BE2C (cell line): Measurements from ENCODE around the gene RASGRF1.

Experiments used
- DNase-seq: peaks from one replicate; pipeline ENCODE4 v3.0.0-alpha.2; 2020
- H3K27me3 ChIP-seq: fragments of 250-450 bp; sonication (Bioruptor Pico); 2 replicates; pipeline ENCODE4 v1.5.1; 2020; ENCODE audit warnings: mild to moderate bottlenecking
- H3K36me3 ChIP-seq: fragments of 250-450 bp; sonication (Bioruptor Pico); 2 replicates; pipeline ENCODE4 v1.5.1; 2020; ENCODE audit warnings: mild to moderate bottlenecking
- H3K4me1 ChIP-seq: fragments of 250-450 bp; sonication (Bioruptor Pico); 2 replicates; pipeline ENCODE4 v1.5.1; 2020
- H3K4me3 ChIP-seq: 2 replicates; pipeline ENCODE4 v1.5.1; 2011; ENCODE audit warnings: low read depth, low read length
- H3K9me3 ChIP-seq: fragments of 250-450 bp; sonication (Bioruptor Pico); 2 replicates; pipeline ENCODE4 v1.5.1; 2020
- CTCF ChIP-seq: IDR thresholded peaks from 2 replicates; pipeline ENCODE4 v1.5.1; 2012; ENCODE audit warnings: mild to moderate bottlenecking, low read depth, low read length

RASGRF1 gene

GRCh38 chr15:78993931-78994530 is 96.5 kb downstream of the RASGRF1 start:
- H3K36me3 ChIP-seq, result no peaks in the 10 kb centered on the region
- no peak for TF ChIP-seq CTCF
- peaks cover 7% of the 10 kb centered on the region for H3K4me1 ChIP-seq
- no peaks in the 10 kb centered on the region for H3K27me3 ChIP-seq
- no peaks in the 10 kb centered on the region for H3K9me3 ChIP-seq
- no peak overlapping the region for H3K4me3 ChIP-seq
- DNase-seq, result no peak

GRCh38 chr15:78993257-78993930 is 97.2 kb downstream of the RASGRF1 start:
- no peaks in the 10 kb centered on the region for H3K9me3 ChIP-seq
- H3K4me3 ChIP-seq, result no peak overlapping the region
- TF ChIP-seq CTCF, result no peak
- H3K36me3 ChIP-seq, result no peaks in the 10 kb centered on the region
- no peaks in the 10 kb centered on the region for H3K27me3 ChIP-seq
- H3K4me1 ChIP-seq, result peaks cover 7% of the 10 kb centered on the region
- DNase-seq, result no peak

DNA sequence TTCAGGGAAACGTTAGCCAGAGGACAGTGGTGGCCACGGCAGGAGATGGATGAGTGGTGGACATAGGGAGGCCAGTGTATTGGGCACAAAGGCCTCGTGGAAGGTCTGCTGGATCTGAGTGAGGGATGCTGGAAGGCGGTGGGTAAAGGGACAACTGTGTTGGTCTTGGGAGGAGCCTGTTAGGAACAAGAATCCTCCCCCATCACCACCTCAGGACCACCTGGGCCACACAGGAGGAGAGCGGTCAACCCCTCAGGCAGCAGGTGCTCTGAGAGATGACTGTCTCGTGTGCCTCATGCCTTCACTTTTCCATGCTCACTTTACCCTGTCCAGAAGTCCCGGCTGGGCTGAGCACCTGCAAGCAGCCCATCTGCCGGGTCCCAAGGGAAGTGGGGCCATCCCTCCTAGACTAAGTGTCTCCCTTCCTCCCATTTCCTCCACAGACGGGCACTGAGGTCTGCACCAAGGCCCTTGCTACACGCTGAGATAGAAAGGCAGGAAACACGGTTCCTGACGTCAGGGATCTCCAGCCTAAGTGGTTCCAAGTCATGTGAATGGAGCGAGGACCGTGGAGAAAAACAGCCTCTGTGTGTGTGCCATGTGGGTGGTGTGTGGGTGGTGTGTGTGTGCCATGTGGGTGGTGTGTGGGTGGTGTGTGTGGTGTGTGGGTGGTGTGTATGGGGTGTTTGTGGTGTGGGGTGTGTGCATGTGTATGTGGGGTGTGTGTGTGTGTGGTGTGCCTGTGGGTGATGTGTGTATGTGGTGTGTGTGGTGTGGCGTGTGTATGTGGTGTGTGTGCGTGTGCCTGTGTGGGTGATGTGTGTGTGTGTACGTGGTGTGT is 97.9 kb downstream of the RASGRF1 start:
- H3K27me3 ChIP-seq, result no peaks in the 10 kb centered on the region
- DNase-seq, result peak; percentile 43
- no peak overlapping the region for H3K4me3 ChIP-seq
- H3K4me1 ChIP-seq, result peaks cover 7% of the 10 kb centered on the region
- no peaks in the 10 kb centered on the region for H3K9me3 ChIP-seq
- no peak for TF ChIP-seq CTCF
- no peaks in the 10 kb centered on the region for H3K36me3 ChIP-seq

DNA sequence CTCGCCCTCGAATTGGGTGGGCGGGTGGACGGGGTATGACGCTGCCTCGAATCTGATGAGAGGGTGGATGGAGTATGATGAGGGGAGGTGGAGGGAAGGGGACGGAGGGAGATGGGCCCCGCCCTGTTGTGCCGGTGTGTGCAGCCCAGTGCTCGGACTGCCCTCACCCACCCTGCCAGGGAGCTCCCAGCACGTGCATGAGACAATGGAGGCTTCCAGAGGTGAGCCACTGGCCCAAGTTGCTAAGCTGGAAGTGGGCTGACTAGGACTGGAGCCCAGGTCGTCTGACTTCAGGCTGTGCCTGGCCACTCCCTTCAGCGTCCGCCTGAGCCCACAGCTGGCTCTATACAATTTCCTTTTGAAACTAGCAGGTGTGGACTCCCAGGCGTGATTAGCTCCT is 98.7 kb downstream of the RASGRF1 start:
- no peak for TF ChIP-seq CTCF
- H3K9me3 ChIP-seq, result no peaks in the 10 kb centered on the region
- no peaks in the 10 kb centered on the region for H3K27me3 ChIP-seq
- H3K4me3 ChIP-seq, result no peak overlapping the region
- no peak for DNase-seq
- no peaks in the 10 kb centered on the region for H3K36me3 ChIP-seq
- H3K4me1 ChIP-seq, result peaks cover 7% of the 10 kb centered on the region

DNA sequence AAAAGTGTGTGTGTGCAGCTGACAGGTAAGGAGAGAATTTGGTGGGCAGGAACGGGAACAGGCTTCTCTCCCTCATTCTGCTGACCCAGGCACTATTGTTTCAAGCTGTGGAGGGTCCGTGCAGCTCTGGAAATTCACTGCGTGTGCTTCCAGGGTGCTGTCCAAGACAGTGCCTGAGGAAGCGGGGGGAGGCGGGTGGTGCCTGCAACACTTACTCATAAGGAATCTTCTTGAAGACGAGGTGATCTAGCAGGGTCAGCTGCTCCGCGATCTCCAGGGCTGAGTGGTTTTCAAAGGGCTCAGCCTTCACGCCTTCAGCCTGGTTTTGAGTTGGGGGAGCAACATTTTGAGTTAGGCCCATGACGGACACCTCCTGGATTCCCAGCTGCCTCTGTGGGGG is 99.1 kb downstream of the RASGRF1 start:
- H3K4me3 ChIP-seq, result no peak overlapping the region
- no peaks in the 10 kb centered on the region for H3K36me3 ChIP-seq
- no peak for TF ChIP-seq CTCF
- no peak for DNase-seq
- H3K27me3 ChIP-seq, result no peaks in the 10 kb centered on the region
- H3K9me3 ChIP-seq, result no peaks in the 10 kb centered on the region
- peaks cover 7% of the 10 kb centered on the region for H3K4me1 ChIP-seq
